DND-41 (cell line): ENCODE measurements around the gene RMND1.

Experiments used
- ATAC-seq: fragments of 200-7000 bp; cut with Tn5 transposase; 3 replicates; pipeline ENCODE4 v1.9.1; 2021; ENCODE audit warnings: low read depth; ENCODE audit not compliant: insufficient read depth
- DNase-seq: peaks from one replicate; pipeline ENCODE4 v3.0.0-alpha.2; 2020
- H2AFZ ChIP-seq: 2 replicates; pipeline ENCODE4 v1.6.0; 2012; ENCODE audit warnings: low read depth, low read length
- H3K27ac ChIP-seq: 2 replicates; pipeline ENCODE4 v1.5.1; 2012; ENCODE audit warnings: low read length, inconsistent platforms
- H3K27me3 ChIP-seq: fragments of 200-600 bp; sonication (generic); 2 replicates; pipeline ENCODE4 v1.6.0; 2012; ENCODE audit warnings: low read length, mild to moderate bottlenecking, inconsistent platforms; ENCODE audit not compliant: insufficient read depth, poor library complexity
- H3K36me3 ChIP-seq: 2 replicates; pipeline ENCODE4 v1.5.1; 2012; ENCODE audit warnings: low read length, inconsistent platforms; ENCODE audit not compliant: insufficient read depth
- H3K4me1 ChIP-seq: 2 replicates; pipeline ENCODE4 v1.5.1; 2012; ENCODE audit warnings: mild to moderate bottlenecking, low read length; ENCODE audit not compliant: insufficient read depth
- H3K4me2 ChIP-seq: 2 replicates; pipeline ENCODE4 v1.6.0; 2012; ENCODE audit warnings: mild to moderate bottlenecking, moderate library complexity, low read length, inconsistent platforms; ENCODE audit not compliant: insufficient read depth
- H3K4me3 ChIP-seq, 2 experiments: fragments of 200-600 bp in 1 of 2; shearing (Covaris generic) in 1 of 2; 2 replicates each; pipeline ENCODE4 v1.5.1; 2012 to 2016; ENCODE audit warnings: inconsistent platforms in 2 of 2, low read length in 2 of 2, mild to moderate bottlenecking in 2 of 2, low read depth in 1 of 2, moderate library complexity in 1 of 2
- H3K79me2 ChIP-seq: 2 replicates; pipeline ENCODE4 v1.6.0; 2012; ENCODE audit warnings: low read length, inconsistent platforms; ENCODE audit not compliant: insufficient read depth
- H3K9ac ChIP-seq: 2 replicates; pipeline ENCODE4 v1.6.0; 2012; ENCODE audit warnings: low read depth, mild to moderate bottlenecking, inconsistent platforms, low read length, moderate library complexity
- H3K9me3 ChIP-seq: 2 replicates; pipeline ENCODE4 v1.5.1; 2012; ENCODE audit warnings: low read length, moderate library complexity, mild to moderate bottlenecking, inconsistent platforms; ENCODE audit not compliant: insufficient read depth, severe bottlenecking
- H4K20me1 ChIP-seq: 2 replicates; pipeline ENCODE4 v1.6.0; 2012; ENCODE audit warnings: low read length; ENCODE audit not compliant: insufficient read depth
- EZH2 ChIP-seq: IDR thresholded peaks from 3 replicates; pipeline ENCODE4 v1.6.1; 2012; ENCODE audit warnings: borderline replicate concordance, low read depth, mild to moderate bottlenecking, moderate library complexity, low read length, inconsistent platforms; ENCODE audit not compliant: severe bottlenecking
- TF ChIP-seq, protein P1 (sequence below): IDR thresholded peaks from 2 replicates; pipeline ENCODE4 v1.5.1; 2012; ENCODE audit warnings: borderline replicate concordance, low read length, moderate library complexity, mild to moderate bottlenecking; ENCODE audit not compliant: poor library complexity, severe bottlenecking; ENCODE audit errors: extremely low read depth

RMND1 gene, protein sequence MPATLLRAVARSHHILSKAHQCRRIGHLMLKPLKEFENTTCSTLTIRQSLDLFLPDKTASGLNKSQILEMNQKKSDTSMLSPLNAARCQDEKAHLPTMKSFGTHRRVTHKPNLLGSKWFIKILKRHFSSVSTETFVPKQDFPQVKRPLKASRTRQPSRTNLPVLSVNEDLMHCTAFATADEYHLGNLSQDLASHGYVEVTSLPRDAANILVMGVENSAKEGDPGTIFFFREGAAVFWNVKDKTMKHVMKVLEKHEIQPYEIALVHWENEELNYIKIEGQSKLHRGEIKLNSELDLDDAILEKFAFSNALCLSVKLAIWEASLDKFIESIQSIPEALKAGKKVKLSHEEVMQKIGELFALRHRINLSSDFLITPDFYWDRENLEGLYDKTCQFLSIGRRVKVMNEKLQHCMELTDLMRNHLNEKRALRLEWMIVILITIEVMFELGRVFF

DNA sequence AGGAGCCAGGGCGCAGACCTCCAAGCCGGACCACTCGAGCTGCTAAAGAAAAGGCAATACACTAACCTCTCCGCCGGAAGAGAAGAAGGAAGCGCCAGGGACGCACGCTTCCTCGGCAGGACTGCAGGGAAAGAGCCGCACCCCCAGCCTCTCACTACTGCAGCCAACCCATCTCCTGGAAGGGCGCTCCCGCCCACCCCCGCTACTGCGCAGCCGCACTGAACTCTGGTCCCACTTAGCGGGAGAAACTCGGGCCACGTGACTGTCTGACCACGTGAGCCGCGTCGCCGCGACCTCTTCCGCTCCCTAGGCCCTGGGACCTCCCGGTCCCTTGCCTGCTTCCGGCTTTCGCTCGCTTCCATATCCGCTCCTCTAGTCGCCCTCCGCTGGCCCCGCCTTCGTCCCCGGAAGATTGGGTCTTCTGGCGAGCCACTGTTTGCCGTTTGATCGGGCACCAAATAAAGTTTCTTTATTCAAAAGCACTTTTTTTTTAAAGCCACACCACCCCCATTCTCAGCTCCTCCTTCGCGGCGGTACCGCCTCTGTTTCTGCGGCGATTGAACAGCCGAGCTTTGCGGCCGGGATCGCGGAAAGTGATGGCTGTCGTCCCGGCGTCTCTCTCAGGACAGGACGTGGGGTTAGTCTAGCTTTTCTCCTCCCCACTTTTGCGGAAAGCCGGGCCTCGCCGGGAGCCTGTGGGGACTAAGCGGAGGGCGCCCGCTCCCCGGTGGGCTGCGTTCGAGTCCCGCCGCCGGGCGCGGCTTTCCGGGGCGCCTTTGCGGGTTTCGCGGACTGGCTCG is at the start of gene RMND1:
Gene RMND1, minus strand, starts transcription at position 177 of the 800 bp plus-strand sequence. CDS start 6,315 bp downstream, outside the sequence.
- peaks cover 70% of the 10 kb centered on the region for H3K79me2 ChIP-seq
- H3K36me3 ChIP-seq: peaks cover 7% of the 10 kb centered on the region
- H3K27ac ChIP-seq: peak within 1 kb of the TSS; percentile 85
- peaks cover 31% of the 10 kb centered on the region for H3K4me1 ChIP-seq
- DNase-seq: peak; percentile 100
- H4K20me1 ChIP-seq: no peaks in the 10 kb centered on the region
- H3K27me3 ChIP-seq: no peaks in the 10 kb centered on the region
- no peaks in the 10 kb centered on the region for H3K9me3 ChIP-seq
- H3K9ac ChIP-seq: peak within 1 kb of the TSS; percentile 83
- peak within 1 kb of the TSS; percentile 83 for H2AFZ ChIP-seq
- peak within 1 kb of the TSS; percentile 92 to 97 for H3K4me3 ChIP-seq
- ATAC-seq: peak; percentile 95
- TF ChIP-seq, protein P1, sequence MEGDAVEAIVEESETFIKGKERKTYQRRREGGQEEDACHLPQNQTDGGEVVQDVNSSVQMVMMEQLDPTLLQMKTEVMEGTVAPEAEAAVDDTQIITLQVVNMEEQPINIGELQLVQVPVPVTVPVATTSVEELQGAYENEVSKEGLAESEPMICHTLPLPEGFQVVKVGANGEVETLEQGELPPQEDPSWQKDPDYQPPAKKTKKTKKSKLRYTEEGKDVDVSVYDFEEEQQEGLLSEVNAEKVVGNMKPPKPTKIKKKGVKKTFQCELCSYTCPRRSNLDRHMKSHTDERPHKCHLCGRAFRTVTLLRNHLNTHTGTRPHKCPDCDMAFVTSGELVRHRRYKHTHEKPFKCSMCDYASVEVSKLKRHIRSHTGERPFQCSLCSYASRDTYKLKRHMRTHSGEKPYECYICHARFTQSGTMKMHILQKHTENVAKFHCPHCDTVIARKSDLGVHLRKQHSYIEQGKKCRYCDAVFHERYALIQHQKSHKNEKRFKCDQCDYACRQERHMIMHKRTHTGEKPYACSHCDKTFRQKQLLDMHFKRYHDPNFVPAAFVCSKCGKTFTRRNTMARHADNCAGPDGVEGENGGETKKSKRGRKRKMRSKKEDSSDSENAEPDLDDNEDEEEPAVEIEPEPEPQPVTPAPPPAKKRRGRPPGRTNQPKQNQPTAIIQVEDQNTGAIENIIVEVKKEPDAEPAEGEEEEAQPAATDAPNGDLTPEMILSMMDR: no peak
- TF ChIP-seq EZH2: no peak
- H3K4me2 ChIP-seq: peak within 1 kb of the TSS; percentile 90

DNA sequence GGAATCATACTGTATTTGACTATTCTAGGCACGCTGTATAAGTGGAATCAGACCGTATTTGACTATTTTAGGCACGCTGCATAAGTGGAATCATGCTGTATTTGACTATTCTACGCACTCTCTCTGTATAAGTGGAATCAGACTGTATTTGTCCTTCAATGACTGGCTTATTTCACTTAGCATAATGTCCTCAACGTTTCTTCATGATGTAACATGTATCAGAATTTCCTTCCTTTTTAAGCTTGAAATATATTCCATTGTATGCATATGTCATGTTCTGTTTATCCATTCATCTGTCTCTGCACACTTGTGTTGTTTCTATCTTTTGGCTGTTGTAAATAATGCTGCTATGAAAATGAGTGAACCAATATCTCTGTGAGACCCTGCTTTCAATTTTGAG is 47.6 kb upstream of the RMND1 start:
- no peak for ATAC-seq
- H3K36me3 ChIP-seq: no peaks in the 10 kb centered on the region
- H4K20me1 ChIP-seq: no peaks in the 10 kb centered on the region
- DNase-seq: no peak
- no peaks in the 10 kb centered on the region for H3K27me3 ChIP-seq
- H3K4me2 ChIP-seq: no peak overlapping the region
- no peak overlapping the region for H3K9ac ChIP-seq
- no peak overlapping the region for H2AFZ ChIP-seq
- H3K4me3 ChIP-seq: no peak overlapping the region
- no peak overlapping the region for H3K27ac ChIP-seq
- no peaks in the 10 kb centered on the region for H3K4me1 ChIP-seq
- no peaks in the 10 kb centered on the region for H3K9me3 ChIP-seq
- no peak for TF ChIP-seq EZH2
- TF ChIP-seq, protein P1: no peak
- H3K79me2 ChIP-seq: no peaks in the 10 kb centered on the region

DNA sequence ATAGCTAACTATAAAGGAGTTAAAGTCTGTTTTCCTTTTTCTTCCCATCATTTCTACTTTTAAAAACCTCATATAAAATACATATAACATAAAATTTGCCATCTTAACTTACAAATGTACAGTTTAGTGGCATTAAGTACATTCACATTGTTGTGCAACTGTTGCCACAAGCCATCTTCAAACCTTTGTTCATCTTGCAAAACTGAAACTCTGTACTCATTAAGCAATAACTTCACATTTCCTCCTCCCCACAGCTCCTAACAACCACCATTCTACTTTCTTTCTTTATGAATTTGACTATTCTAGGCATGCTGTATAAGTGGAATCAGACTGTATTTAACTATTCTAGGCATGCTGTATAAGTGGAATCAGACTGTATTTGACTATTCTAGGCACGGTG is 46.4 kb upstream of the RMND1 start:
- Histone ChIP-seq H2AFZ (no peak overlapping the region), H4K20me1 (no peaks in the 10 kb centered on the region), H3K4me1 (no peaks in the 10 kb centered on the region), H3K9me3 (no peaks in the 10 kb centered on the region), H3K36me3 (no peaks in the 10 kb centered on the region), H3K4me3 (no peak overlapping the region), H3K79me2 (no peaks in the 10 kb centered on the region), H3K27ac (no peak overlapping the region), H3K27me3 (no peaks in the 10 kb centered on the region), H3K9ac (no peak overlapping the region), H3K4me2 (no peak overlapping the region)
- DNase-seq (no peak), ATAC-seq (no peak)
- TF ChIP-seq, protein P1: no peak
- TF ChIP-seq EZH2: no peak
